Midbrain (tissue), 1 donor: ENCODE results near the gene SIRT3.
A peak's percentile ranks its signal among the peaks of the same experiment; 100 is the strongest.
"Not testable (repeated sequence)": the region's sequence is repeated elsewhere in the genome, so short reads cannot be mapped to it uniquely, and the experiment has no call there.

Source experiments
- DNase-seq: peaks from one replicate; lab custom pipeline; 2025; lab: John Stamatoyannopoulos, UW

Gene SIRT3

GRCh38 chr11:240315-240714, 4.2 kb upstream of the SIRT3 start:
- DNase-seq, result no peak

GRCh38 chr11:238346-238745, 2.2 kb upstream of the SIRT3 start:
- DNase-seq, result not testable (repeated sequence)

GRCh38 chr11:236774-237767, 929 bp upstream of the SIRT3 start, which contains the start of gene PSMD13:
PSMD13 (plus strand) TSS chr11:236976; CDS start chr11:237050, 74 bp downstream.
- peak; percentile 85 for DNase-seq

- no peak for DNase-seq
These were observed 539 bp downstream of the SIRT3 start for GRCh38 chr11:235609-235996.

GRCh38 chr11:235180-235579, 962 bp downstream of the SIRT3 start:
- DNase-seq, result no peak

- no peak for DNase-seq
These were observed 3.2 kb downstream of the SIRT3 start for GRCh38 chr11:232783-233565.

GRCh38 chr11:230431-230830, 5.7 kb downstream of the SIRT3 start:
- DNase-seq, result no peak

GRCh38 chr11:227824-228379, 8.2 kb downstream of the SIRT3 start:
- DNase-seq, result no peak

GRCh38 chr11:225734-226453, 10.2 kb downstream of the SIRT3 start:
- DNase-seq, result no peak

GRCh38 chr11:224424-224823, 11.7 kb downstream of the SIRT3 start:
- no peak for DNase-seq

- DNase-seq, result no peak
These were observed 12.3 kb downstream of the SIRT3 start for GRCh38 chr11:223884-224283.

GRCh38 chr11:223026-223789, 12.9 kb downstream of the SIRT3 start:
- no peak for DNase-seq

GRCh38 chr11:221998-222789, 13.9 kb downstream of the SIRT3 start:
- DNase-seq, result no peak

- DNase-seq, result no peak
These were observed 14.6 kb downstream of the SIRT3 start for GRCh38 chr11:221539-221938.

GRCh38 chr11:220641-221215, 15.4 kb downstream of the SIRT3 start:
- DNase-seq, result not testable (repeated sequence)

- DNase-seq, result no peak
These were observed 17.1 kb downstream of the SIRT3 start for GRCh38 chr11:218815-219593.

- no peak for DNase-seq
These were observed 18.4 kb downstream of the SIRT3 start for GRCh38 chr11:217704-218103.

- no peak for DNase-seq
These were observed 19.8 kb downstream of the SIRT3 start for GRCh38 chr11:216081-216974.
